H1 (cell line): ENCODE results near the gene CCDC192. TPM values are rescaled to one million over a fixed set of nuclear protein-coding genes. Genes with fewer than 3 reads are reported as not detected.

Experiments used
- CTCF ChIA-PET: fragments of 300-600 bp; sonication (Branson Sonifier 250); formaldehyde crosslinking; loops from one replicate; lab custom pipeline; 2021; ENCODE audit not compliant: partially characterized antibody; lab: Charles Lee
- POLR2A ChIA-PET: fragments of 300-600 bp; sonication (Branson Sonifier 250); formaldehyde crosslinking; loops from one replicate; lab custom pipeline; 2021; ENCODE audit warnings: inconsistent platforms; ENCODE audit not compliant: partially characterized antibody; lab: Charles Lee
- DNase-seq, 2 experiments: peaks; one replicate each; pipeline versions ENCODE4 v3.0.0 to v3.0.0-alpha.2; 2010 to 2022; ENCODE audit warnings: low spot score in 2 of 2, low read depth in 1 of 2, mixed read lengths in 1 of 2
- FAIRE-seq: peaks from 2 replicates; lab custom pipeline; 2011; peaks lifted over from hg19 to GRCh38; lab: Jason Lieb, UNC
- H2AFZ ChIP-seq: 2 replicates; pipeline ENCODE4 v1.8.1; 2012; ENCODE audit warnings: low read length, inconsistent platforms
- H2AK5ac ChIP-seq: 2 replicates; pipeline ENCODE4 v1.6.1; 2013; ENCODE audit warnings: low read depth, low read length
- H2BK120ac ChIP-seq: replicated peaks from 2 replicates; pipeline ENCODE3; 2013; ENCODE audit warnings: low read depth, low read length, inconsistent platforms
- H2BK12ac ChIP-seq: 2 replicates; pipeline ENCODE4 v1.6.1; 2013; ENCODE audit warnings: low read depth, low read length
- H2BK15ac ChIP-seq: 2 replicates; pipeline ENCODE4 v1.6.1; 2013; ENCODE audit warnings: low read length
- H2BK20ac ChIP-seq: 2 replicates; pipeline ENCODE4 v1.6.1; 2013; ENCODE audit warnings: low read length
- H2BK5ac ChIP-seq: 2 replicates; pipeline ENCODE4 v1.6.1; 2013; ENCODE audit warnings: low read depth, low read length
- H3K14ac ChIP-seq: 2 replicates; pipeline ENCODE4 v1.6.1; 2013; ENCODE audit warnings: inconsistent platforms; ENCODE audit not compliant: insufficient read length
- H3K18ac ChIP-seq: 2 replicates; pipeline ENCODE4 v1.6.1; 2013; ENCODE audit warnings: low read length; ENCODE audit errors: extremely low read depth
- H3K23ac ChIP-seq: 2 replicates; pipeline ENCODE4 v1.6.1; 2013; ENCODE audit warnings: inconsistent platforms; ENCODE audit not compliant: insufficient read length
- H3K23me2 ChIP-seq: 2 replicates; pipeline ENCODE4 v1.6.1; 2013; ENCODE audit warnings: low read depth, low read length
- H3K27ac ChIP-seq: 2 replicates; pipeline ENCODE4 v1.6.1; 2011; ENCODE audit warnings: low read depth, low read length, inconsistent platforms
- H3K27me3 ChIP-seq, 4 experiments: replicated peaks in 1 of 4; 1 replicate in 1 of 4; 2 replicates in 3 of 4; pipeline versions ENCODE4 v1.6.1 to v1.8.1; 2011 to 2013; ENCODE audit warnings: low read length in 3 of 4, mild to moderate bottlenecking in 3 of 4, inconsistent platforms in 2 of 4, mixed read lengths in 2 of 4, moderate library complexity in 1 of 4; ENCODE audit not compliant: control insufficient read depth in 3 of 4, insufficient read depth in 3 of 4; ENCODE audit errors: extremely low read depth in 1 of 4
- H3K36me3 ChIP-seq, 4 experiments: 2 replicates each; pipeline versions ENCODE4 v1.6.1 to v1.8.1; 2011 to 2013; ENCODE audit warnings: mild to moderate bottlenecking in 4 of 4, low read length in 3 of 4, moderate library complexity in 2 of 4, control low read depth in 1 of 4, inconsistent platforms in 1 of 4; ENCODE audit not compliant: insufficient read depth in 4 of 4, control insufficient read depth in 2 of 4
- H3K4ac ChIP-seq: replicated peaks from 2 replicates; pipeline ENCODE3; 2013; ENCODE audit warnings: low read length, low read depth, mixed read lengths, inconsistent platforms; ENCODE audit not compliant: insufficient read length
- H3K4me1 ChIP-seq, 4 experiments: replicated peaks in 1 of 4; 1 replicate in 1 of 4; 2 replicates in 3 of 4; pipeline versions ENCODE4 v1.6.1 to v1.8.1; 2011 to 2013; ENCODE audit warnings: low read length in 3 of 4, inconsistent platforms in 2 of 4, mixed read lengths in 1 of 4; ENCODE audit not compliant: insufficient read depth in 4 of 4, control insufficient read depth in 3 of 4
- H3K4me2 ChIP-seq, 2 experiments: 2 replicates each; pipeline versions ENCODE4 v1.6.1 to v1.8.1; 2011 to 2013; ENCODE audit warnings: low read depth in 2 of 2, low read length in 2 of 2, control low read depth in 1 of 2, inconsistent platforms in 1 of 2, mild to moderate bottlenecking in 1 of 2; ENCODE audit not compliant: insufficient read depth in 1 of 2
- H3K4me3 ChIP-seq, 4 experiments: fragments of 200-600, 300-600 bp in 1 of 4; sonication (generic), shearing (Covaris generic), sonication (Bioruptor Twin) in 1 of 4; 2 replicates each; pipeline versions ENCODE4 v1.5.1 to v1.8.1; 2011 to 2016; ENCODE audit warnings: low read length in 4 of 4, low read depth in 3 of 4, control low read depth in 2 of 4, inconsistent platforms in 2 of 4, mild to moderate bottlenecking in 2 of 4, mixed read lengths in 1 of 4, moderate library complexity in 1 of 4; ENCODE audit not compliant: insufficient read depth in 2 of 4; ENCODE audit errors: extremely low read depth in 1 of 4
- H3K56ac ChIP-seq: replicated peaks from 2 replicates; pipeline ENCODE3; 2013; ENCODE audit warnings: low read depth, mild to moderate bottlenecking, mixed read lengths, low read length, inconsistent platforms; ENCODE audit not compliant: insufficient read length
- H3K79me1 ChIP-seq: 2 replicates; pipeline ENCODE4 v1.6.1; 2013; ENCODE audit warnings: low read depth, low read length, control low read depth
- H3K79me2 ChIP-seq, 2 experiments: 2 replicates each; pipeline versions ENCODE4 v1.6.1 to v1.8.1; 2012 to 2013; ENCODE audit warnings: low read length in 2 of 2, mild to moderate bottlenecking in 2 of 2, inconsistent platforms in 1 of 2; ENCODE audit not compliant: insufficient read depth in 2 of 2, control insufficient read depth in 1 of 2
- H3K9ac ChIP-seq, 4 experiments: replicated peaks in 1 of 4; 1 replicate in 1 of 4; 2 replicates in 3 of 4; pipeline versions ENCODE4 v1.6.1 to v1.8.1; 2011 to 2013; ENCODE audit warnings: low read depth in 3 of 4, low read length in 3 of 4, control low read depth in 2 of 4, mild to moderate bottlenecking in 2 of 4, moderate library complexity in 2 of 4, inconsistent platforms in 1 of 4; ENCODE audit errors: extremely low read depth in 1 of 4
- H3K9me3 ChIP-seq, 2 experiments: 2 replicates each; pipeline versions ENCODE4 v1.6.1 to v1.8.1; 2012 to 2013; ENCODE audit warnings: mild to moderate bottlenecking in 2 of 2, moderate library complexity in 2 of 2, control low read depth in 1 of 2, inconsistent platforms in 1 of 2, low read depth in 1 of 2, low read length in 1 of 2, mixed read lengths in 1 of 2; ENCODE audit not compliant: insufficient read depth in 2 of 2
- H4K20me1 ChIP-seq, 2 experiments: replicated peaks in 1 of 2; 2 replicates each; pipeline versions ENCODE3 to v1.8.1; 2011 to 2013; ENCODE audit warnings: inconsistent platforms in 2 of 2, low read length in 2 of 2, mild to moderate bottlenecking in 1 of 2; ENCODE audit not compliant: insufficient read depth in 2 of 2, control insufficient read depth in 1 of 2
- H4K5ac ChIP-seq: 2 replicates; pipeline ENCODE4 v1.6.1; 2013; ENCODE audit warnings: low read length, low read depth, mixed read lengths, inconsistent platforms; ENCODE audit not compliant: insufficient read length
- H4K8ac ChIP-seq: 2 replicates; pipeline ENCODE4 v1.8.0; 2013; ENCODE audit warnings: mild to moderate bottlenecking, moderate library complexity, low read length, inconsistent platforms; ENCODE audit not compliant: insufficient read depth; ENCODE audit errors: extremely low read depth
- H4K91ac ChIP-seq: replicated peaks from 2 replicates; pipeline ENCODE3; 2013; ENCODE audit warnings: low read length, mixed read lengths, inconsistent platforms; ENCODE audit not compliant: insufficient read length
- BACH1 ChIP-seq: IDR thresholded peaks from 2 replicates; pipeline ENCODE4 v1.6.1; 2012; ENCODE audit warnings: low read length, improper control_type of control experiment
- BCL11A ChIP-seq, 2 experiments: IDR thresholded peaks; one replicate each; pipeline ENCODE4 v1.6.1; 2011; ENCODE audit warnings: low read depth in 2 of 2, low read length in 2 of 2, mild to moderate bottlenecking in 2 of 2
- CBX8 ChIP-seq: fragments of 300-800, 300-1000 bp; sonication (generic); IDR thresholded peaks from 2 replicates; pipeline ENCODE4 v1.7.1; 2016; ENCODE audit warnings: low read depth, low read length, borderline replicate concordance
- CHD1 ChIP-seq: IDR thresholded peaks from 2 replicates; pipeline ENCODE4 v1.6.1; 2012; ENCODE audit warnings: low read depth, low read length, improper control_type of control experiment
- CREB1 ChIP-seq: IDR thresholded peaks from 2 replicates; pipeline ENCODE4 v1.6.1; 2012; ENCODE audit warnings: inconsistent platforms
- GABPA ChIP-seq: IDR thresholded peaks from 2 replicates; pipeline ENCODE4 v1.6.1; 2011; ENCODE audit warnings: mild to moderate bottlenecking, low read length, moderate library complexity, borderline replicate concordance; ENCODE audit not compliant: insufficient read depth
- NRF1 ChIP-seq: IDR thresholded peaks from 2 replicates; pipeline ENCODE4 v1.6.1; 2011; ENCODE audit warnings: mild to moderate bottlenecking, low read depth, low read length, improper control_type of control experiment
- RNF2 ChIP-seq: fragments of 200-900, 300-1000 bp; sonication (generic); IDR thresholded peaks from 2 replicates; pipeline ENCODE4 v1.7.1; 2016; ENCODE audit warnings: borderline replicate concordance, low read depth, mild to moderate bottlenecking, antibody characterized with exemption, low read length; ENCODE audit not compliant: poor library complexity, severe bottlenecking; ENCODE audit errors: missing control alignments
- SIRT6 ChIP-seq: IDR thresholded peaks from one replicate; pipeline ENCODE4 v1.7.1; 2012; ENCODE audit warnings: low read length, inconsistent platforms
- SP1 ChIP-seq: IDR thresholded peaks from 2 replicates; pipeline ENCODE4 v1.6.1; 2011; ENCODE audit warnings: low read depth, low read length
- TEAD4 ChIP-seq: IDR thresholded peaks from 2 replicates; pipeline ENCODE4 v1.6.1; 2012; ENCODE audit warnings: low read depth, low read length, inconsistent platforms, mixed read lengths
- ZNF274 ChIP-seq: IDR thresholded peaks from 2 replicates; pipeline ENCODE4 v1.7.0; 2012; ENCODE audit warnings: low read length, borderline replicate concordance; ENCODE audit errors: extremely low read depth
- WGBS, 2 experiments: shearing (Covaris generic) in 1 of 2; methylation state at CpG; one replicate each; pipeline versions ENCODE4 v1.1.6 to v1.1.7; 2013 to 2015; ENCODE audit warnings: low lambda C conversion rate in 2 of 2, mixed read lengths in 2 of 2, inconsistent platforms in 1 of 2, low coverage in 1 of 2, missing lambda C conversion rate in 1 of 2; ENCODE audit not compliant: insufficient replicate concordance in 2 of 2, insufficient coverage in 1 of 2, insufficient read length in 1 of 2; ENCODE audit errors: extremely low coverage in 1 of 2, missing lambda C conversion rate in 1 of 2; 5-methylcytosine and 5-hydroxymethylcytosine counted together
- polyA plus RNA-seq, 7 experiments: library from polyadenylated mRNA; depleted of rRNA in 3 of 7; stranded (reverse) in 5 of 7; unstranded in 2 of 7; fragments of >200 nt in 5 of 7; fragments of 200-250 nt in 2 of 7; gene quantifications; 1 replicate in 5 of 7; 2 replicates in 1 of 7; 4 replicates in 1 of 7; pipeline versions ENCODE4 v1.2.1 to v1.2.3, GENCODE V29; 2011 to 2013; ENCODE audit warnings: missing spikeins in 2 of 7, mixed read lengths in 2 of 7
- total RNA-seq: library from RNA; stranded (reverse); fragmentation: NEBNext Ultra II Directional; extraction: Animal tissue kit (Norgen Biotek cat#: 25700); gene quantifications from 2 replicates; pipeline ENCODE4 v1.2.1, GENCODE V29; 2021

The CCDC192 gene
- total and polyA plus RNA-seq, 2 of the 8 experiments (the other 6 are each of a cell fraction or from before 2014, with no cell fraction given) = 0.61 TPM; not detected in 1

DNA sequence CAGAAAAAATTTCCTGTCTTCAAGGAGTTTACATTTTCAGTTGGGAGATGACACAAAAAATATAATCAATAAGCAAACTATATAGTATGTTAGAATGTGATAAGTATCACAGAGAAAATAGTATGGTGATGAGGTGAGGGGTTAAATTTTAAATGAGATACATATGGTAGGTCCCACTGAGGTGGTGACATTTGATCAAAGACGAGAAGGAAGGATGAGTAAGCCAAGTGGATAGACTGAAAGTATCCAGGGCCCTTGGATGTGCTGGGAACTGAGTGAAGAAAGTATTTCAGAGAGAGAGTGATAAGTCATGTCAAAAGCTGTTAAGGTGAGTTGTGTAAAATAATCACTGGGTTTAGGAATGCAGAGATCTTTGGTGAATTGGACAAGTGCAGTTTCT lies 3.5 kb downstream of the CCDC192 start:
- Histone ChIP-seq H2AFZ (no peak overlapping the region), H2BK120ac (no peak overlapping the region), H3K18ac (no peak overlapping the region), H2AK5ac (no peak overlapping the region), H3K23me2 (no peaks in the 10 kb centered on the region), H2BK15ac (no peak overlapping the region), H3K9me3 (no peaks in the 10 kb centered on the region), H3K23ac (no peak overlapping the region), H3K27me3 (peaks cover 0 to 1% (median 0%) of the 10 kb centered on the region in 4 experiments; a peak in 1 of 7 replicates), H3K27ac (no peak overlapping the region), H3K4ac (no peak overlapping the region), H3K14ac (no peak overlapping the region), H4K20me1 (no peaks in the 10 kb centered on the region), H3K56ac (no peak overlapping the region), H4K91ac (no peak overlapping the region), H2BK12ac (no peak overlapping the region), H2BK20ac (no peak overlapping the region), H2BK5ac (no peak overlapping the region), H3K4me3 (no peak overlapping the region), H4K8ac (no peak overlapping the region), H3K9ac (no peak overlapping the region), H4K5ac (no peak overlapping the region), H3K79me1 (no peaks in the 10 kb centered on the region), H3K36me3 (no peaks in the 10 kb centered on the region), H3K4me2 (no peak overlapping the region), H3K4me1 (no peaks in the 10 kb centered on the region), H3K79me2 (no peaks in the 10 kb centered on the region)
- ChIA-PET POLR2A (no interaction called here), CTCF (no interaction called here)
- FAIRE-seq (no peak), DNase-seq (no peak)
- WGBS, 2 experiments = 100% methylated on average over 1 of the region's 1 CpG; no CpG with 5 or more reads in 1 of the 2 experiments
- TF ChIP-seq BACH1 (no peak), ZNF274 (no peak), TEAD4 (no peak), BCL11A (IDR thresholded peaks at IDR 0.05; ENCODE audit: low read depth in 2 of 2, low read length in 2 of 2) (no peak), GABPA (no peak), CREB1 (no peak), SP1 (no peak), SIRT6 (no peak), CBX8 (no peak), CHD1 (no peak), RNF2 (no peak), NRF1 (no peak)
